ENCODE results near the gene CAMTA1.

The CAMTA1 gene

GRCh38 chr1:7679159-7679872 lies 894.1 kb downstream of the CAMTA1 start:
- TF ChIP-seq GLIS1 (tag by site-specific recombination; IDR thresholded peaks at IDR 0.05) (no peak), ZNF140 (tag by site-specific recombination; IDR thresholded peaks at IDR 0.05) (no peak), ZNF433 (tag by site-specific recombination; IDR thresholded peaks at IDR 0.05; ENCODE audit: low read depth) (no peak), ZFP41 (tag by site-specific recombination; IDR thresholded peaks at IDR 0.05; ENCODE audit: borderline replicate concordance) (no peak), ZNF624 (tag by site-specific recombination; IDR thresholded peaks at IDR 0.05) (no peak), ZNF292 (tag by site-specific recombination; IDR thresholded peaks at IDR 0.05; ENCODE audit: borderline replicate concordance, low read depth) (no peak), ZFHX2 (tag by site-specific recombination; conservative IDR thresholded peaks at IDR 0.05) (no peak), SP2 (tag by site-specific recombination; IDR thresholded peaks at IDR 0.05) (no peak), KLF8 (tag by site-specific recombination; IDR thresholded peaks at IDR 0.05) (no peak), SCRT1 (tag by site-specific recombination; IDR thresholded peaks at IDR 0.05; ENCODE audit: borderline replicate concordance) (no peak), ZNF529 (tag by site-specific recombination; IDR thresholded peaks at IDR 0.05; ENCODE audit: insufficient replicate concordance) (no peak), ZNF10 (tag by site-specific recombination; IDR thresholded peaks at IDR 0.05) (no peak)
- TF ChIP-seq, protein P1, sequence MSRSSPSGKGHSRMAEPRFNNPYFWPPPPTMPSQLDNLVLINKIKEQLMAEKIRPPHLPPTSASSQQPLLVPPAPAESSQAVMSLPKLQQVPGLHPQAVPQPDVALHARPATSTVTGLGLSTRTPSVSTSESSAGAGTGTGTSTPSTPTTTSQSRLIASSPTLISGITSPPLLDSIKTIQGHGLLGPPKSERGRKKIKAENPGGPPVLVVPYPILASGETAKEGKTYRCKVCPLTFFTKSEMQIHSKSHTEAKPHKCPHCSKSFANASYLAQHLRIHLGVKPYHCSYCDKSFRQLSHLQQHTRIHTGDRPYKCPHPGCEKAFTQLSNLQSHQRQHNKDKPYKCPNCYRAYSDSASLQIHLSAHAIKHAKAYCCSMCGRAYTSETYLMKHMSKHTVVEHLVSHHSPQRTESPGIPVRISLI (tag by site-specific recombination; IDR thresholded peaks at IDR 0.05) = no peak
- no peaks in the 10 kb centered on the region for H3K36me3 ChIP-seq (ENCODE audit: control insufficient read depth in 2 of 2, insufficient read depth in 1 of 2, low read length in 2 of 2)
- no peak overlapping the region for H3K27ac ChIP-seq (ENCODE audit: extremely low read depth, low read depth, low read length)
- CTCF ChIA-PET = interaction anchor here (0.5 to 9.1 kb wide), 6 partner anchors 11 to 73 kb away, joined by 3 to 93 read pairs (median 4); no protein-coding TSS in a partner anchor
- POLR2A ChIA-PET = interaction anchor here (0.7 to 4.1 kb wide), 2 partner anchors 22 to 24 kb away, joined by 3 to 25 read pairs; no protein-coding TSS in a partner anchor
- H3K9me3 ChIP-seq (ENCODE audit: control insufficient read depth, insufficient read depth, low read depth, low read length) = no peaks in the 10 kb centered on the region
- H3K4me3 ChIP-seq (ENCODE audit: low read depth, low read length) = no peak overlapping the region
- no peaks in the 10 kb centered on the region for H3K4me1 ChIP-seq (ENCODE audit: control insufficient read depth, insufficient read depth, low read length)

GRCh38 chr1:7679873-7680206 lies 894.6 kb downstream of the CAMTA1 start:
- POLR2A ChIA-PET = interaction anchor here (0.7 to 4.1 kb wide), 2 partner anchors 22 to 24 kb away, joined by 3 to 25 read pairs; no protein-coding TSS in a partner anchor
- peak overlapping the region; percentile 54 for H3K4me3 ChIP-seq (ENCODE audit: low read depth, low read length)

GRCh38 chr1:7680207-7680954 lies 895.1 kb downstream of the CAMTA1 start:
- Histone ChIP-seq H3K4me3 (ENCODE audit: low read depth, low read length) (peak overlapping the region; percentile 54), H3K4me1 (ENCODE audit: control insufficient read depth, insufficient read depth, low read length) (no peaks in the 10 kb centered on the region), H3K36me3 (ENCODE audit: control insufficient read depth in 2 of 2, insufficient read depth in 1 of 2, low read length in 2 of 2) (no peaks in the 10 kb centered on the region), H3K27ac (ENCODE audit: extremely low read depth, low read depth, low read length) (peak overlapping the region; percentile 61; the same call in 1 of the 2 replicates), H3K9me3 (ENCODE audit: control insufficient read depth, insufficient read depth, low read depth, low read length) (no peaks in the 10 kb centered on the region)
- ChIA-PET CTCF (interaction anchor here (0.6 to 9.1 kb wide), 6 partner anchors 12 to 113 kb away, joined by 3 to 93 read pairs (median 6); no protein-coding TSS in a partner anchor), POLR2A (interaction anchor here (0.6 to 4.1 kb wide), 3 partner anchors 21 to 72 kb away, joined by 3 to 25 read pairs (median 4); no protein-coding TSS in a partner anchor)
- TF ChIP-seq ZNF175 (tag by site-specific recombination; IDR thresholded peaks at IDR 0.05) = no peak
- TF ChIP-seq ZXDB (tag by site-specific recombination; IDR thresholded peaks at IDR 0.05) = 0 out of 2 replicates have a peak, but pooled peaks have one; percentile 42
- TF ChIP-seq, protein P2, sequence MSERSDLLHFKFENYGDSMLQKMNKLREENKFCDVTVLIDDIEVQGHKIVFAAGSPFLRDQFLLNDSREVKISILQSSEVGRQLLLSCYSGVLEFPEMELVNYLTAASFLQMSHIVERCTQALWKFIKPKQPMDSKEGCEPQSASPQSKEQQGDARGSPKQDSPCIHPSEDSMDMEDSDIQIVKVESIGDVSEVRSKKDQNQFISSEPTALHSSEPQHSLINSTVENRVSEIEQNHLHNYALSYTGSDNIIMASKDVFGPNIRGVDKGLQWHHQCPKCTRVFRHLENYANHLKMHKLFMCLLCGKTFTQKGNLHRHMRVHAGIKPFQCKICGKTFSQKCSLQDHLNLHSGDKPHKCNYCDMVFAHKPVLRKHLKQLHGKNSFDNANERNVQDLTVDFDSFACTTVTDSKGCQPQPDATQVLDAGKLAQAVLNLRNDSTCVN (tag by site-specific recombination; optimal IDR thresholded peaks at IDR 0.05) = peak; percentile 85
- peak; percentile 45 for TF ChIP-seq ZNF335 (tag by site-specific recombination; conservative IDR thresholded peaks at IDR 0.05)
- 0 out of 2 replicates have a peak, but pooled peaks have one; percentile 30 for TF ChIP-seq ZNF660 (tag by site-specific recombination; IDR thresholded peaks at IDR 0.05)
- TF ChIP-seq ZNF596 (tag by site-specific recombination; IDR thresholded peaks at IDR 0.05) = no peak
- TF ChIP-seq ZNF692 (tag by site-specific recombination; IDR thresholded peaks at IDR 0.05) = peak; percentile 53; the same call in 1 of the 2 replicates
- no peak for TF ChIP-seq ZNF670 (tag by site-specific recombination; IDR thresholded peaks at IDR 0.05; ENCODE audit: low read depth)
- TF ChIP-seq ZBTB8A (tag by site-specific recombination; IDR thresholded peaks at IDR 0.05) = peak; percentile 41
- TF ChIP-seq ZBTB48 (tag by site-specific recombination; IDR thresholded peaks at IDR 0.05) = 0 out of 2 replicates have a peak, but pooled peaks have one; percentile 33
- TF ChIP-seq KLF9 (tag by site-specific recombination; IDR thresholded peaks at IDR 0.05; ENCODE audit: low read depth) = peak; percentile 47; the same call in 1 of the 2 replicates
- TF ChIP-seq SP7 (tag by site-specific recombination; IDR thresholded peaks at IDR 0.05) = 0 out of 2 replicates have a peak, but pooled peaks have one; percentile 19

More at GRCh38 chr1:7679873-7680206, 894.6 kb downstream of the CAMTA1 start:
- CTCF ChIA-PET = interaction anchor here (0.6 to 9.1 kb wide), 5 partner anchors 11 to 114 kb away, joined by 3 to 93 read pairs (median 3); no protein-coding TSS in a partner anchor
- Histone ChIP-seq H3K27ac (ENCODE audit: extremely low read depth, low read depth, low read length) (peak overlapping the region; percentile 61; the same call in 1 of the 2 replicates), H3K36me3 (ENCODE audit: control insufficient read depth in 2 of 2, insufficient read depth in 1 of 2, low read length in 2 of 2) (no peaks in the 10 kb centered on the region), H3K9me3 (ENCODE audit: control insufficient read depth, insufficient read depth, low read depth, low read length) (no peaks in the 10 kb centered on the region), H3K4me1 (ENCODE audit: control insufficient read depth, insufficient read depth, low read length) (no peaks in the 10 kb centered on the region)
- TF ChIP-seq ZNF510 (tag by site-specific recombination; IDR thresholded peaks at IDR 0.05; ENCODE audit: insufficient replicate concordance) (no peak), ZNF341 (tag by site-specific recombination; IDR thresholded peaks at IDR 0.05; ENCODE audit: low read depth) (peak; percentile 78)

All from HEK293 (cell line).